OCI-LY1 (cell line): Measurements from ENCODE around the gene SLC2A4.

Experiments
- EZH2 ChIP-seq: fragments of 200-600 bp; sonication (generic), shearing (Covaris generic); IDR thresholded peaks from 2 replicates; pipeline ENCODE4 v1.8.0; 2017; ENCODE audit warnings: borderline replicate concordance, mixed run types, mild to moderate bottlenecking, antibody characterized with exemption, low read length, moderate library complexity, mixed read lengths
- TF ChIP-seq, protein P1 (sequence below): fragments of 200-600 bp; sonication (generic), shearing (Covaris generic); IDR thresholded peaks from 2 replicates; pipeline ENCODE4 v1.5.1; 2017; ENCODE audit warnings: mild to moderate bottlenecking, antibody characterized with exemption, low read length, moderate library complexity, mixed read lengths

DNA sequence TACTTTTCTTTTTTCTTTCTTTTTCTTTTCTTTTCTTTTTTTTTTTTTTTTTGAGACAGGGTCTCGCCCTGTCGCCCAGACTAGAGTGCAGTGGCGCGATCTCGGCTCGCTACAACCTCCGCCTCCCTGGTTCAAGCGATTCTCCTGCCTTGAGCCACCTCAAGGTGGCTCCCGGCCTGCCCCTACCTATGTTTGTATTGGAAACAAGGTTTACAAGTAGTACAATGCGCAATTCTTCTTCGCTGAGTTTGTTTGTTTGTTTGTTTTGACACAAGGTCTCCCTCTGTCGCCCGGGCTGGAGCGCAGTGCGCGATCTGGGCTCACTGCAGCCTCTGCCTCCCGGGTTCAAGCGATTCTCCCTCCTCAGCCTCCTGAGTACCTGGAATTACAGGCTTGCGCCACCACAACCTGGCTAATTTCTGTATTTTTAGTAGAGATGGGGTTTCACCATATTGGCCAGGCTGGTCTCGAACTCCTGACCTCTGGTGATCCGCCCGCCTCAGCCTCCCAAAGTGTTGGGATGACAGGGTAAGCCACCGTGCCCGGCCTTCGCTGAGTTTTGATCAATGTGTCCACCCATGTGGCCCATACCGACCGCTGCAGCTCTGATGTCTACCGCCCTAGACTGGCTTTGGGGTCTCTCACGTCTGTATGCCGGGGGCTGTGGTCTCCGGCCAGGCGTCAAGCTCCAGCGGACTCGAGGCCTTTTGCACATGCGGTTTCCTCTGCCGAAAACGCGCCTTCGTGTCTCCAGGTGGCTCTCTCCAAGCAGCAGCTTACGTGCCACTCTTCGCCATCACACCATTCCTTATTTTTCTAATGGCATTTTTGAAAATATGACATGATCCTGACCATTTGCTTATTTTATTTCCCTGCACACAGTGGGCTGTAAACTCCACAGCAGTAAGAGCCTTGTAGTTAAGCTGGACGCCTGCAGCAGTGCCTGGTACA lies 14.0 kb downstream of the SLC2A4 start:
- TF ChIP-seq, protein P1, sequence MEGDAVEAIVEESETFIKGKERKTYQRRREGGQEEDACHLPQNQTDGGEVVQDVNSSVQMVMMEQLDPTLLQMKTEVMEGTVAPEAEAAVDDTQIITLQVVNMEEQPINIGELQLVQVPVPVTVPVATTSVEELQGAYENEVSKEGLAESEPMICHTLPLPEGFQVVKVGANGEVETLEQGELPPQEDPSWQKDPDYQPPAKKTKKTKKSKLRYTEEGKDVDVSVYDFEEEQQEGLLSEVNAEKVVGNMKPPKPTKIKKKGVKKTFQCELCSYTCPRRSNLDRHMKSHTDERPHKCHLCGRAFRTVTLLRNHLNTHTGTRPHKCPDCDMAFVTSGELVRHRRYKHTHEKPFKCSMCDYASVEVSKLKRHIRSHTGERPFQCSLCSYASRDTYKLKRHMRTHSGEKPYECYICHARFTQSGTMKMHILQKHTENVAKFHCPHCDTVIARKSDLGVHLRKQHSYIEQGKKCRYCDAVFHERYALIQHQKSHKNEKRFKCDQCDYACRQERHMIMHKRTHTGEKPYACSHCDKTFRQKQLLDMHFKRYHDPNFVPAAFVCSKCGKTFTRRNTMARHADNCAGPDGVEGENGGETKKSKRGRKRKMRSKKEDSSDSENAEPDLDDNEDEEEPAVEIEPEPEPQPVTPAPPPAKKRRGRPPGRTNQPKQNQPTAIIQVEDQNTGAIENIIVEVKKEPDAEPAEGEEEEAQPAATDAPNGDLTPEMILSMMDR, result no peak
- TF ChIP-seq EZH2, result no peak
